ENCODE measurements around the gene PPP6R2.

DNA sequence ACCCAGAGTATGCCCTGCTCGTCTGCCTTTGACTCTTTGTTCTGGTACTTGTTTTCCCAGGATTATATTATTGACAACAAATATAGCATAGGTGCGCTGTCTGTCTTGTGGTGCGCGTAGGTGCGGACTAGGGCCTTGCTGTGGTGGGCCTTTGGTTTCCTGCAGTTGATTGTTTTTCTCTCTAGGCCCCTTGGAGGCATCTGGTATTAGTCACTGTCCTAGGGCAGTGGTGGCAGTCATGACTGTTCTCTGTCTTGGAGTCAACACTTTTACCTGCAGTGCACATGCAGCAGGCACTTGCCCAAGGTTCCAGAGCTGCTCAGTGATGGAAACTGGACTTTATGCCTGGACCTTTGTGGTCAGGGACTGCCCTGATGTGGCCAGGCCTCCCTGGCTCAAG, 18.6 kb downstream of the PPP6R2 start:
- TF ChIP-seq, protein P1, sequence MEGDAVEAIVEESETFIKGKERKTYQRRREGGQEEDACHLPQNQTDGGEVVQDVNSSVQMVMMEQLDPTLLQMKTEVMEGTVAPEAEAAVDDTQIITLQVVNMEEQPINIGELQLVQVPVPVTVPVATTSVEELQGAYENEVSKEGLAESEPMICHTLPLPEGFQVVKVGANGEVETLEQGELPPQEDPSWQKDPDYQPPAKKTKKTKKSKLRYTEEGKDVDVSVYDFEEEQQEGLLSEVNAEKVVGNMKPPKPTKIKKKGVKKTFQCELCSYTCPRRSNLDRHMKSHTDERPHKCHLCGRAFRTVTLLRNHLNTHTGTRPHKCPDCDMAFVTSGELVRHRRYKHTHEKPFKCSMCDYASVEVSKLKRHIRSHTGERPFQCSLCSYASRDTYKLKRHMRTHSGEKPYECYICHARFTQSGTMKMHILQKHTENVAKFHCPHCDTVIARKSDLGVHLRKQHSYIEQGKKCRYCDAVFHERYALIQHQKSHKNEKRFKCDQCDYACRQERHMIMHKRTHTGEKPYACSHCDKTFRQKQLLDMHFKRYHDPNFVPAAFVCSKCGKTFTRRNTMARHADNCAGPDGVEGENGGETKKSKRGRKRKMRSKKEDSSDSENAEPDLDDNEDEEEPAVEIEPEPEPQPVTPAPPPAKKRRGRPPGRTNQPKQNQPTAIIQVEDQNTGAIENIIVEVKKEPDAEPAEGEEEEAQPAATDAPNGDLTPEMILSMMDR (IDR thresholded peaks at IDR 0.05; ENCODE audit: low read length), result no peak
- no peak for TF ChIP-seq EZH2 (IDR thresholded peaks at IDR 0.05; ENCODE audit: borderline replicate concordance, low read length)

All from OCI-LY1 (cell line).